SKM-1 treated with dmso at 0.1 percent for 144 hours (cell line): ENCODE data around the gene PNPLA4.

Experiments
- DNase-seq: peaks from one replicate; lab custom pipeline; 2025; ENCODE audit not compliant: unreplicated experiment; lab: John Stamatoyannopoulos, UW

PNPLA4 gene

GRCh38 chrX:7872042-7872441, 55.2 kb downstream of the PNPLA4 start:
- no peak for DNase-seq

GRCh38 chrX:7852166-7852565, 75.0 kb downstream of the PNPLA4 start:
- DNase-seq = no peak
